Nephron (organoid): ENCODE measurements around the gene GRAMD1A.
"Not testable (repeated sequence)": the region's sequence is repeated elsewhere in the genome, so short reads cannot be mapped to it uniquely, and the experiment has no call there.

Experiments
- H3K27ac Mint-ChIP-seq, 3 experiments: 2 replicates each; pipeline ENCODE4 v1.8.0; 2020; ENCODE audit warnings: mixed read lengths in 3 of 3, mild to moderate bottlenecking in 2 of 3, moderate library complexity in 1 of 3
- H3K27me3 Mint-ChIP-seq: 2 replicates; pipeline ENCODE4 v1.8.0; 2021; ENCODE audit warnings: low read depth, mild to moderate bottlenecking, moderate library complexity, mixed read lengths
- H3K36me3 Mint-ChIP-seq: 2 replicates; pipeline ENCODE4 v1.8.0; 2020; ENCODE audit warnings: low read depth, mixed read lengths
- H3K4me1 Mint-ChIP-seq: 2 replicates; pipeline ENCODE4 v1.8.0; 2020; ENCODE audit warnings: mixed read lengths
- H3K4me3 Mint-ChIP-seq, 3 experiments: 2 replicates each; pipeline ENCODE4 v1.8.0; 2020; ENCODE audit warnings: mild to moderate bottlenecking in 3 of 3, mixed read lengths in 3 of 3, moderate library complexity in 2 of 3
- H3K9me3 Mint-ChIP-seq: 2 replicates; pipeline ENCODE4 v1.8.0; 2020; ENCODE audit warnings: mixed read lengths
- CTCF ChIP-seq, 3 experiments: fragments of 200-600 bp; sonication (generic); IDR thresholded peaks; one replicate each; pipeline ENCODE4 v1.5.0; 2021; ENCODE audit warnings: antibody characterized with exemption in 3 of 3; ENCODE audit not compliant: unreplicated experiment in 3 of 3

GRAMD1A gene

GRCh38 chr19:35048911-35049411 is 48.8 kb downstream of the GRAMD1A start:
- no peak overlapping the region for H3K4me3 Mint-ChIP-seq
- no peaks in the 10 kb centered on the region for H3K9me3 Mint-ChIP-seq
- TF ChIP-seq CTCF (IDR thresholded peaks at IDR 0.05; ENCODE audit: unreplicated experiment in 3 of 3), result no peak
- no peaks in the 10 kb centered on the region for H3K36me3 Mint-ChIP-seq
- peaks cover 19% of the 10 kb centered on the region for H3K27me3 Mint-ChIP-seq
- H3K4me1 Mint-ChIP-seq, result peaks cover 5% of the 10 kb centered on the region
- H3K27ac Mint-ChIP-seq, result no peak overlapping the region

DNA sequence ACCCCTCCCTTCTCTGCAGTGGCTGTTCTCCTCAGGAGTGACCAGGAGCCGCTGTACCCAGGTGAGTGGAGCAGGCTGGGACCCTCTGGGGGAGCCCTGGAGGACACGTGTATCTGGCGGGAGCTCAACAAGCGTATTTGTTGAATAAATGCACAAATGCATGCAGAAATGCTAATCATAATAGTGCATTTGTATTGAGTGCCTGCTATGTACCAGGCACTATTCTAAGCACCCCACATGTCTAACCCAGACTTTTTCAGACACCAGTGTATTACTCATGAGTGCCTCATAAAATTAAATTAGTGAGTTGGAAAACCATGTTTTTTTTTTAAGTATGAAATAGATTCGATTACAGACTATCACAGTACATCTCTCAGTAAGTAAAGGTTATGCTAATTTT is 49.3 kb downstream of the GRAMD1A start:
- Mint-ChIP-seq H3K9me3 (no peaks in the 10 kb centered on the region), H3K36me3 (no peaks in the 10 kb centered on the region), H3K27ac (no peak overlapping the region), H3K27me3 (peaks cover 19% of the 10 kb centered on the region), H3K4me1 (peaks cover under 1% of the 10 kb centered on the region), H3K4me3 (no peak overlapping the region)
- no peak for TF ChIP-seq CTCF (IDR thresholded peaks at IDR 0.05; ENCODE audit: unreplicated experiment in 3 of 3)

DNA sequence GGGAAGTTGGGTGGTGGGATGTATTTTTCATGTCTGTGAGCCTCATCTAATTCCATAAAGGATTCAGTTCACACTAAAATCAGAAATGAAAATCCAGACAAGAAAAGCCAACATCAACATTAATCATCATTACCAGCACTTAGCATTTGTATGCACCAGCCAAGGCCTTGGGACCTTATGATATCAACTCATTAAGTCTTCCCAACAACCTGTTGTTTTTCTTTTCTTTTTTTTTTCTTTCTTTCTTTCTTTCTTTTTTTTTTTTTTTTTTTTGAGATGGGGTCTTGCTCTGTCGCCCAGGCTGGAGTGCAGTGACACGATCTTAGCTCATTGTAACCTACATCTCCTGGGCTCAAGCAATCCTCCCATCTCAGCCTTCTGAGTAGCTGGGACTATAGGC is 50.5 kb downstream of the GRAMD1A start:
- H3K9me3 Mint-ChIP-seq, H3K27ac Mint-ChIP-seq, H3K36me3 Mint-ChIP-seq, H3K4me3 Mint-ChIP-seq, H3K4me1 Mint-ChIP-seq: not testable (repeated sequence)
- peaks cover 19% of the 10 kb centered on the region for H3K27me3 Mint-ChIP-seq

DNA sequence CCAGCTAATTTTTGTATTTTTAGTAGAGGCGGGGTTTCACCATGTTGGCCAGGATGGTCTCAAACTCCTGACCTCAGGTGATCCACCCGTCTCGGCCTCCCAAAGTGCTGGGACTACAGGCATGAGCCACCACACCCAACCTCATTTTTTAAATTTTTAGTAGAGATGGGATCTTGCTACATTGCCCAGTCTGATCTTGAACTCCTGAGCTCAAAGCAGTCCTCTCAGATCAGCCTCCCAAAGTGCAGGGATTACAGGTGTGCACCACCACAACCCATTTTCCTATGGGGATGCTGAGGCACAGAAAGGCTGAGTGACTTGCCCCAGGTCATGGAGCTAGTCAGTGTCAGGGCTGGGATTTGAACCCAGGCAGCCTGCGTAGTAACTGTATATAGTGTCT is 51.1 kb downstream of the GRAMD1A start:
- H3K4me1 Mint-ChIP-seq, H3K27ac Mint-ChIP-seq, H3K9me3 Mint-ChIP-seq, H3K36me3 Mint-ChIP-seq, H3K4me3 Mint-ChIP-seq: not testable (repeated sequence)
- H3K27me3 Mint-ChIP-seq, result peaks cover 23% of the 10 kb centered on the region

DNA sequence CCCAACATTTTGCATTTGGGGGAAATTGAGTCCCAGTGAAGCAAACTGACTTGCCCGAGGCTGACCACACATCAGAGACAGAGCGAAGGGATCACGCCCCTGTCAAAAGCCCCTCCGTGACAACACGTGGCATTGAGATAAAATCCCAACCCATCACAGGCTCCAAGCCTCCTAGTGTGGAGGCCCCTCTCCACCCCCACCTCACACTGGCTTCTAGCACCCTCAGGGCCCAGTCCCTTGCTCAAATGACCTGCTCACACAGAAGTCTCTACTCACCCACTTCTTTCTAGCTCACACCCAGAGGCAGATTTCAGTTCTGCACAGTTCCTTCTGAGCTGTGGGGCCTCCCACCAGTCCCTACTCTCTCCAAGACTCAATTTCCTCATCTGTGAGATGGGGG is 51.7 kb downstream of the GRAMD1A start:
- H3K27ac Mint-ChIP-seq, result no peak overlapping the region

DNA sequence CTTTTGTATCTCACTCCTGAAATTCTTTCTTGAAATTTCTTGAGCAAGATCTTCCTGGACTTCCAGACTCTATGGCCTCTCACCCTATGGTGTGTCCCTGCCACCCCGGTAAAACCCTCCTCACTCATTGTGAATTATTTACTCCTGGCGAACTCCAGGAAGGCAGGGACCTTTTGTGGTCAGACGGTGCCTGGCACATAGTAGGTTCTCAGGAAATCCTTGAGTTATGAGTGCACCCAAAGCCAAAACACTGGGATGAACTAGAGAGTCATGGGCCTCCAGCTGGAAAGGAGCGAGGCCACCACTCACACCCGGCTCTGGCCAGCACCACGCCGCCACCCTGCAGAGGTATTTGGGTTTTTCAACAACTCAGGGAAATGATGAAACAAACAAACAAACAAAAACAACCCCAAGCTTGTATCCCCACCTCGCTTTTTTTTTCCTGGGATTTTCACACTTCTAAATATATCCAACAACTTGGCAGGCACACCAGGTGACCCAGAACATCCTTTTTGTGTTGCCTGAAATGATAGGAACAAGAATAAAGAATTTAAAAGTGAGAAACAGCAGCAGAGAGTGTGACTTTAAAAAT is 52.6 kb downstream of the GRAMD1A start:
- no peak for TF ChIP-seq CTCF (IDR thresholded peaks at IDR 0.05; ENCODE audit: unreplicated experiment in 3 of 3)
- Mint-ChIP-seq H3K27ac (no peak overlapping the region), H3K36me3 (no peaks in the 10 kb centered on the region), H3K9me3 (no peaks in the 10 kb centered on the region), H3K4me3 (no peak overlapping the region), H3K27me3 (peaks cover 23% of the 10 kb centered on the region), H3K4me1 (no peaks in the 10 kb centered on the region)

More for the DNA sequence above, 51.7 kb downstream of the GRAMD1A start:
- peaks cover 29% of the 10 kb centered on the region for H3K27me3 Mint-ChIP-seq
- H3K36me3 Mint-ChIP-seq, result no peaks in the 10 kb centered on the region
- H3K4me3 Mint-ChIP-seq, result no peak overlapping the region
- no peaks in the 10 kb centered on the region for H3K4me1 Mint-ChIP-seq
- H3K9me3 Mint-ChIP-seq, result no peaks in the 10 kb centered on the region
- TF ChIP-seq CTCF (IDR thresholded peaks at IDR 0.05; ENCODE audit: unreplicated experiment in 3 of 3), result no peak

GRCh38 chr19:35053667-35054293 is 53.7 kb downstream of the GRAMD1A start:
- Mint-ChIP-seq H3K4me3 (no peak overlapping the region), H3K9me3 (no peaks in the 10 kb centered on the region), H3K4me1 (no peaks in the 10 kb centered on the region), H3K36me3 (no peaks in the 10 kb centered on the region), H3K27ac (no peak overlapping the region), H3K27me3 (peaks cover 20% of the 10 kb centered on the region)
- no peak for TF ChIP-seq CTCF (IDR thresholded peaks at IDR 0.05; ENCODE audit: unreplicated experiment in 3 of 3)
